Parathyroid adenoma (tissue), 2 donors: Measurements from ENCODE around the gene RSRC2.
"Not testable (repeated sequence)": the region's sequence is repeated elsewhere in the genome, so short reads cannot be mapped to it uniquely, and the experiment has no call there.

Experiments
- H2AFZ ChIP-seq: fragments of 300-600 bp; sonication (generic); one replicate; pipeline ENCODE4 v1.7.0; 2017; ENCODE audit warnings: antibody characterized with exemption, mild to moderate bottlenecking
- H3K27ac ChIP-seq: fragments of 300-600 bp; sonication (generic); one replicate; pipeline ENCODE4 v1.7.0; 2017
- H3K27me3 ChIP-seq: fragments of 300-600 bp; sonication (generic); one replicate; pipeline ENCODE4 v1.7.0; 2017; ENCODE audit warnings: low read length; ENCODE audit not compliant: control insufficient read depth, insufficient read depth
- H3K36me3 ChIP-seq: fragments of 300-600 bp; sonication (generic); one replicate; pipeline ENCODE4 v1.7.0; 2017; ENCODE audit warnings: low read length; ENCODE audit not compliant: control insufficient read depth, insufficient read depth
- H3K4me1 ChIP-seq: fragments of 300-600 bp; sonication (generic); one replicate; pipeline ENCODE4 v1.7.0; 2017; ENCODE audit warnings: control low read depth
- H3K4me2 ChIP-seq: fragments of 300-600 bp; sonication (generic); one replicate; pipeline ENCODE4 v1.7.0; 2017; ENCODE audit warnings: low read length
- H3K4me3 ChIP-seq: fragments of 300-600 bp; sonication (generic); one replicate; pipeline ENCODE4 v1.7.0; 2017; ENCODE audit warnings: low read depth, low read length
- H3K79me2 ChIP-seq: fragments of 300-600 bp; sonication (generic); one replicate; pipeline ENCODE4 v1.7.0; 2017; ENCODE audit warnings: control low read depth
- H3K9ac ChIP-seq: fragments of 300-600 bp; sonication (generic); one replicate; pipeline ENCODE4 v1.7.0; 2017; ENCODE audit warnings: mild to moderate bottlenecking
- H3K9me3 ChIP-seq: fragments of 300-600 bp; sonication (generic); one replicate; pipeline ENCODE4 v1.7.0; 2017; ENCODE audit warnings: low read length; ENCODE audit not compliant: control insufficient read depth
- CTCF ChIP-seq: fragments of 300-600 bp; sonication (generic); IDR thresholded peaks from one replicate; pipeline ENCODE4 v1.7.0; 2017; ENCODE audit warnings: antibody characterized with exemption, mild to moderate bottlenecking
- donor health status: primary hyperparathyroidism.

RSRC2 gene

DNA sequence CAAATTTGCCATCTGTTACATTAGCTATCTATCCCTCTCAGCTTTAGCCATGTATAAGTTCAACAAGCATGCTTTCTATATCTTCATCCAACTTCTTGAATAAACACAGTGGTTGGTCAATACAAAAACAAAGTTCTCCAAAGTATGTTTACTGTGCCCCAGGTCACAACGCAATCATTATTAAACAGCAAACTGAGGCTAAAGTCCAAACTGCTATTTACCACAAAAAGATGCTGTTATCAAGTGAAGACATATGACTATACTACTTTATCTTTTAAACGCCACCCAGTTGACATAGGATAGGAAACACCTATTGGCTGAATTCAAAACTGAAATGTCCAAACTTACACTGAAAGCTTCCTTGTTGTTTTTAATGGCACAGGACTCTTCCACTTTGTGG is 37.7 kb downstream of the RSRC2 start:
- Histone ChIP-seq H3K9me3 (no peaks in the 10 kb centered on the region), H3K4me1 (no peaks in the 10 kb centered on the region), H3K27ac (no peak overlapping the region), H2AFZ (no peak overlapping the region), H3K4me3 (no peak overlapping the region), H3K36me3 (peaks cover 2% of the 10 kb centered on the region), H3K4me2 (no peak overlapping the region), H3K9ac (no peak overlapping the region), H3K79me2 (peaks cover 27% of the 10 kb centered on the region), H3K27me3 (no peaks in the 10 kb centered on the region)
- no peak for TF ChIP-seq CTCF

GRCh38 chr12:122487807-122488206 is 38.9 kb downstream of the RSRC2 start:
- not testable (repeated sequence) for H3K36me3 ChIP-seq, H3K27me3 ChIP-seq, H3K4me1 ChIP-seq, H3K4me2 ChIP-seq, H3K4me3 ChIP-seq, H3K9me3 ChIP-seq, H3K9ac ChIP-seq, H2AFZ ChIP-seq, H3K27ac ChIP-seq
- H3K79me2 ChIP-seq, result peaks cover 25% of the 10 kb centered on the region

DNA sequence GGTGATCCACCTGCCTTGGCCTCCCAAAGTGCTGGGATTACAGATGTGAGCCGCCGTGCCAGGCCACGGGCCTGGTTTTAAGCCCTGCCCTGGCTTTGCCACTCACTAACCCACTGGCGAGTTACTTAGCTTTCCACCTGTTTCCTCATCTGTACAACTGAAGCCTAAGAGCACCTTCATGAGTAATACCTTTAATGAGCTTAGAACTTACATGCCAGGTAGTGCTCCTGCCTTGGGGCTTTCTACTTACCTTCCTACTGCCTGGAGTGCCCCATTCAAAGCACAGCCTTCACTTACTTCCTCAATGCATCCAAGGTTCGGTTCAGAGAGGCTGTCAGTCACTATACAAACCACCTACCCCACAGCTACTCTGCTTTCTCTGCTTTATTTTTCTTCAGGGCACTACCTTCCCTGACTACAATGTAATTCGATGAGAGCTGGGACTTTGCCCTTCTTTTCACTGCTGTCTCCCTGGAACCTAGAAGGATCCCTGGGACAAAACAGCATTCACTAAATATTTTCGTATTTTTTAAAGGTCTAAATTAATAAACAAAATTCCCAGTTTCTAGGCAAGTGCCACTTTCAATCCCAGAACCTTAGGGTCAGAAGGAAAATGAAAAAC is 39.8 kb downstream of the RSRC2 start:
- no peak overlapping the region for H3K4me3 ChIP-seq
- H3K36me3 ChIP-seq, result peaks cover 2% of the 10 kb centered on the region
- H3K27me3 ChIP-seq, result no peaks in the 10 kb centered on the region
- no peaks in the 10 kb centered on the region for H3K9me3 ChIP-seq
- no peak overlapping the region for H3K27ac ChIP-seq
- peaks cover 23% of the 10 kb centered on the region for H3K79me2 ChIP-seq
- no peak for TF ChIP-seq CTCF
- no peaks in the 10 kb centered on the region for H3K4me1 ChIP-seq
- H3K4me2 ChIP-seq, result no peak overlapping the region
- no peak overlapping the region for H2AFZ ChIP-seq
- H3K9ac ChIP-seq, result no peak overlapping the region

- H3K4me3 ChIP-seq, H2AFZ ChIP-seq, H3K27me3 ChIP-seq, H3K9me3 ChIP-seq, H3K27ac ChIP-seq, H3K9ac ChIP-seq, H3K4me2 ChIP-seq, H3K4me1 ChIP-seq, H3K36me3 ChIP-seq: not testable (repeated sequence)
- peaks cover 21% of the 10 kb centered on the region for H3K79me2 ChIP-seq
These were observed 40.4 kb downstream of the RSRC2 start for GRCh38 chr12:122486360-122486759.

GRCh38 chr12:122484385-122484784 is 42.4 kb downstream of the RSRC2 start:
- H3K4me2 ChIP-seq, H3K36me3 ChIP-seq, H3K9ac ChIP-seq, H2AFZ ChIP-seq, H3K4me1 ChIP-seq, H3K27me3 ChIP-seq, H3K4me3 ChIP-seq, H3K9me3 ChIP-seq, H3K27ac ChIP-seq: not testable (repeated sequence)
- H3K79me2 ChIP-seq, result peaks cover 21% of the 10 kb centered on the region

DNA sequence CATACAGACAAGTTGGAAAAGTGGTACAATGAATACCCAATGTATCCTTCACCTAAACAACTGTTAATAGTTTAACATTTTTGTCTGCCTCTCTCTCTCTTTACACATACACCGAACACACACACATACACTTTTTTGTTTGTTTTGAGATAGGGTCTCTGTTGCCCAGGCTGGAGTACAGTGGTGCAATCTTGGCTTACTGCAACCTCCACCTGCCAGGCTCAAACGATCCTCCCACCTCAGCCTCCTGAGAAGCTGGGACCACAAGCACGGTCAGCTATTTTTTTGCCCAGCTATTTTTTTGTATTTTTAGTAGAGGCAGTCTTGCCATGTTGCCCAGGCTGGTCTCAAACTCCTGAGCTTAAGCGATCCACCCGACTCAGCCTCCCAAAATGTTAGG is 42.8 kb downstream of the RSRC2 start:
- no peak overlapping the region for H2AFZ ChIP-seq
- H3K4me2 ChIP-seq, result no peak overlapping the region
- H3K27me3 ChIP-seq, result no peaks in the 10 kb centered on the region
- H3K36me3 ChIP-seq, result no peaks in the 10 kb centered on the region
- H3K4me3 ChIP-seq, result no peak overlapping the region
- no peak overlapping the region for H3K27ac ChIP-seq
- H3K9me3 ChIP-seq, result no peaks in the 10 kb centered on the region
- no peak overlapping the region for H3K9ac ChIP-seq
- no peak for TF ChIP-seq CTCF
- H3K79me2 ChIP-seq, result peaks cover 18% of the 10 kb centered on the region
- H3K4me1 ChIP-seq, result no peaks in the 10 kb centered on the region
